Hematopoietic multipotent progenitor cell treated with erythropoietin and hydrocortisone succinate and interleukin-3 and kit ligand, for 6 days (in vitro differentiated cells): Measurements from ENCODE around the gene DEAF1.

ENCODE experiments used
- DNase-seq: peaks from one replicate; pipeline ENCODE4 v3.0.0-alpha.2; 2015

DEAF1 gene

DNA sequence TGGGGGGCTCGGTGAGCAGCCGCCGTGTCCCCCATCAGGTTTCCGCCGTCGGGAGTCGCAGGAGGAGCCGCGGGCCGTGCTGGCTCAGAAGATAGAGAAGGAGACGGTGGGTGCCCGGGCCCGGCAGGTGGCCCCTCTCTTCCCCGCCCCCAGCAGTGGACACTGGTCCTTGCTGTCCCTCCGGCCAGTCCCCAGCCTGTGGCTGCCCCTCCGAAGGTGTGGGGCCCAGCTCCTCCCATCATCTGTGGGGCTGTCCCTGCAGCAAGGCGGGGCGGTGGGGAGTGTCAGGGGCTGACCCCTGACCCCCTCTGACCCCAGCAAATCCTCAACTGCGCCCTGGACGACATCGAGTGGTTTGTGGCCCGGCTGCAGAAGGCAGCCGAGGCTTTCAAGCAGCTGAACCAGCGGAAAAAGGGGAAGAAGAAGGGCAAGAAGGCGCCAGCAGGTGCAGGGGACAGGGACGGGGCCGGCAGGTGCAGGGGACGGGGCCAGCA lies 26.3 kb upstream of the DEAF1 start:
- DNase-seq, result no peak

DNA sequence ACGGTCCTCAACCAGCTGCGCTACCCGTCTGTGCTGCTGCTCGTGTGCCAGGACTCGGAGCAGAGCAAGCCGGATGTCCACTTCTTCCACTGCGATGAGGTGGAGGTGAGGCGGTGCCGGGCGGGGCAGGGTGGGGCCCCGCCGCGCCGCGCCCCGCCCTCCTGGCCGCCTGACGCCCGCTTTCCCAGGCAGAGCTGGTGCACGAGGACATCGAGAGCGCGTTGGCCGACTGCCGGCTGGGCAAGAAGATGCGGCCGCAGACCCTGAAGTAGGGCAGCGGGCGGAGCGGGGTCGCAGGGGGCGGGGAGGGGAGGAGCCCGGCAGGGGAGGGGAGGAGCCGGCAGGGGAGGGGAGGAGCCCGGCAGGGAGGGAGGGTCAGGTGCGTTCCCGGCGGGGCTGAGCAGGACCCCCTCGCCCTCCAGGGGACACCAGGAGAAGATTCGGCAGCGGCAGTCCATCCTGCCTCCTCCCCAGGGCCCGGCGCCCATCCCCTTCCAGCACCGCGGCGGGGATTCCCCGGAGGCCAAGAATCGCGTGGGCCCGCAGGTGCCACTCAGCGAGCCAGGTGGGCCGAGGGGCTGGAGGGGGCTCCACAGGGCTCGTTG lies 25.7 kb upstream of the DEAF1 start:
- peak; percentile 46 for DNase-seq

DNA sequence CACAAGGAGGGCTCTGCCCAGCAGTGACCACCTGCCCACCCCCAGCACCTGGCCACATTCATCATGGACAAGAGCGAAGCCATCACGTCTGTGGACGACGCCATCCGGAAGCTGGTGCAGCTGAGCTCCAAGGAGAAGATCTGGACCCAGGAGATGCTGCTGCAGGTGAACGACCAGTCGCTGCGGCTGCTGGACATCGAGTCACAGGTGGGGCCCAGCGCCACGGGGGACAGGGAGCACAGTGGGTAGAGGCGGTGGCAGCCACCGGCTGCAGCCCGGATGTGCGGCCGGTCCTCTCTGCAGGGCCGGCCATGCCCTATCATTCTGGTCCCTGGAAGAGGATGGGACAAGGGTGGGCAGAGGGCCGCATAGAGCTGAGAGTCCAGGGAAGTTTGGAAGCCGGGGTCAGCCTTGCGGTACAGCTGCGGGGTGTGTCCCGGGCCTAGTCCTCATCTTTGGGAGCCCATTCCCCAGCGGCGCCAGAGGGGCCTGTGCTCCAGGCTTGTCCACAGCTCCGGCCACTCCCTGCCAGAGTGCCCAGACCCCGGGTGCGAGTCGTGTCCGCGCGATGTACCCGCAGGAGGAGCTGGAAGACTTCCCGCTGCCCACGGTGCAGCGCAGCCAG lies 25.1 kb upstream of the DEAF1 start:
- no peak for DNase-seq

DNA sequence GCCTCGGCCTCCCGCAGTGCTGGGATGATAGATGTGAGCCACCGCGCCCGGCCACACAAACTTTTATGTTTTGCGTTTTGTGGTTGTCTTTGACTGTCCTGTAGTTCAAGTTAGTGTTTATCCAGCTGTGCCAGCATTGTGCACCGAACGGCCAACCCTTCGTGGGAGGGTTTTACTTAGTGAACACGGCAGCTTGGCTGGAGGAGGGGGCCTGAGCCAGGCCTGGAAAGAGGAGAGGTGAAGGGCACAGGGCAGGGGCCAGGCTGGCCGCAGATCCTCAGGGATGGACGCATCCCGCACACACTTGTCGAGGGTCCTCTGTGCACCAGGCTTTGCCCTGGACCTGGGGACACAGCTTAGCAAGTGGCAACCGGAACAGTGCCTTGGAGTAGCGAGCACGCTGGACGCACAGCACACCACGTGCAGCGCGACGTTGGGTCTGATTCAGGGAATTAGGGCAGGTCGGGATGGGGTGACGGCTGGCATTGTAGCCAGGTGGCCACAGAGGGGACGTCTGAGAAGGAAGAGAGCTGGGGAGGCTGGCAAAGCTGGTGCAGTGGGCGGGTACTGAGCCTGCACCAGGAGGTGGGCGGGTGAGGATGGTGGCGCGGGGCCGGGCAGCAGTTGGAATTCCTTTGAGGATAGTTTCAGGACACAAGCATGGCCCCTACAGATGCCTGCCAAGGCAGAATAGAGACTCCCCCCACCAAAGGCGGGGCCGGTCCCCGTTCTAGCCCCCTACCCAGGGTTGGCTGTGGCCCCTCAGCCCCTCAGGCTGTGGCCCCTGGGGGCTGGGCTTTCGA lies 24.4 kb upstream of the DEAF1 start:
- no peak for DNase-seq

DNA sequence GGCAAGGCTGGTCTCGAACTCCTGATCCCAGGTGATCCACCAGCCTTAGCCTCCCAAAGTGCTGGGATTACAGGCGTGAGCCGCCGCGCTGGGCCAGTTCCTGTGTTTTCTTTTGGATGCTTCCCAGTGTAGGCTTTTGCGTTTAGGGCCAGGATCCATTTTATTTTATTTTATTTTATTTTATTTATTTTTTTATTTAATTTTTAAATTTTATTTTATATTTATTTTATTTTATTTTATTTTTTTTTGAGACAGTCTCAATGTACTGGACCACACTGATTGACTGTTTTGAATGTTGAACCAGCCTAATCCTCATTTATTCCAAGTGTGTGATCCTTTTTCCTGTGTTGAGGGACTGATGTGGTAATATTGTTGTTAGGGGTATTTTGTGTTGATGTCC lies 19.4 kb upstream of the DEAF1 start:
- DNase-seq, result no peak

DNA sequence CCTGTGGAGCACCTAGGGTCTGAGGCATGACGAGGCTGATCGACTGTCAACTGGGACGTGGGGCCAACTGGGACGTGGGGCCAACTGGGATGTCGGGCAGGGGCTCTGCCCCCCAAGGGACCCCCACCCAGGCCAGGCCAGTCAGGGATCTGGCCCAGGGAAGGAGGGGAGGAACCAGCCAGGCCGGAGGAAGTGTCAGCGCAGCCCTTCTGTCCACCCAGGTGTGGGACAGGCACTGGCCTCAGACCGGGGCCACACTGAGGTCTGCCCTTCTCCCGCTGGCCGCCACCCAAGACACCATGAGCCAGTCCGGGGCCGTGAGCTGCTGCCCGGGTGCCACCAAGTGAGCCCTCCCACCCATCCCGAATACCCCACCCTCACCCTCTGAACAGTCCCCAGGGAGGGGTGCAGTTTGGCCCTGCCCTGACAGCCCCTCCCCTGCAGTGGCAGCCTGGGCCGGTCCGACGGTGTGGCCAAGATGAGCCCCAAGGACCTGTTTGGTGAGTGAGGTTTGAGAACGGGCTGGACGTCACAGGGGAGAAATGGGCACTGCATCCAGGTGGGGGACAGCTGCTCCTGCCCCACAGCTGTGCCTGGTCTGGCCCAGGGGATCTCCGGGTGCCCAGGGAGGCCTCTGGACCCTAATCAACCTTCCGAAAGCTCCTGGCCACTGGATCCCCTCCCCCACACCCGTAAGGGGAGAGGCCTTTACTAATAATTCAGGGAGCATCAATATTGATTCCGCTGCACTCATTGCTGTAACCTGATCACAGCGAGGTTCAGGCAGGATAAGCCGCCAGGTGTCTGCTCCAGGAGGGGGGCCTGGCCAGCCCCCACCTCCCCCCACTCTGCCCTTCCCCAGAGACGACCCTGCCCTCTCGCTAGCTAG lies 14.3 kb upstream of the DEAF1 start:
- DNase-seq, result no peak

DNA sequence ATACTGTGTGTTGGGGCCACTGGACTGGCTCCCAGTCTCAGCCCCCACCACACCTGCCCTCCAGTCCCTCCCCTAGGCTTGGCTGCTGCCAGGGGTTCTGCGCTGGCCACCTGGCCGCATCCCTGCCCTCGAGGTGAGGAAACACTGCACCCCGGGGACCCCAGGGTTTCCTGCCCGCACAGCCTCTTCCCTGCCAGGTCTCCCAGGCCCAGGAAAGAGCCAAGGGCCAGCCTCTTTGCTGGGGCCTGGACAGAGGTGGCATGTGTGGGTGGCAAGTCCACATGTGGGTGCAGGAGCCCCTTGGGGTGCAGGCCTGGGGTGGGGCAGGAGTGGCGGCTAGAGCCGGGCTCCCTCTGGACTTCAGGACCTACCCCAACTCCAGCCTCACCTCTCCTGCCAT lies 13.5 kb upstream of the DEAF1 start:
- no peak for DNase-seq

DNA sequence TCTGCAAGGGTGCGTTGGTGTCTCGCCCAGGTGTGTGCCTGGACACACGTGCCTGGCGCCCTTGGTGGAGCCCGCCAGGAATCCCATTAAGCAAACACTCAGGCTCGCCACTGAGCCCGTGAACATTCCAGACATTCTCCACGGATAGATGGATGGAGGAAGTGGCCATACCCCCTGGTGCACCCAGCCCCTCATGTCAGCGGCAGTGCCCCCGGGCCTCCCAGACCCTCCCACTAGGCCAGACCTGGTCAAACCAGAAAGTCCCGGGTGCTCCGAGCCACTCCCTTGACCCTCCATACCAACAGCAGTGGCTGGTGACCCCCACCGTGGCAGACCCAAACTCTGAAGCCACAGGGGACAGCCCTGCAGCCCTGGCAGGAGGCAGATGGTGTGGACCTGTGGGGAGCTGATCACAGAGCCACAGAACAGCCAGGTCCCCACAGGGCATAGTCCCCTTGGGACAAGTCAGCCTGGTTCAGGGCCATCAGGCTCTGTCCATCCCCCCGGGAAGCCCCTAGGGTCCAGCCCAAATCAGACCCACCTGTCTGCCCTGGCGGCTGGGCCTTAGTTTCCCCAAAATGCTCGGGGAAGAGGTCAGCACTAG lies 12.9 kb upstream of the DEAF1 start:
- no peak for DNase-seq

DNA sequence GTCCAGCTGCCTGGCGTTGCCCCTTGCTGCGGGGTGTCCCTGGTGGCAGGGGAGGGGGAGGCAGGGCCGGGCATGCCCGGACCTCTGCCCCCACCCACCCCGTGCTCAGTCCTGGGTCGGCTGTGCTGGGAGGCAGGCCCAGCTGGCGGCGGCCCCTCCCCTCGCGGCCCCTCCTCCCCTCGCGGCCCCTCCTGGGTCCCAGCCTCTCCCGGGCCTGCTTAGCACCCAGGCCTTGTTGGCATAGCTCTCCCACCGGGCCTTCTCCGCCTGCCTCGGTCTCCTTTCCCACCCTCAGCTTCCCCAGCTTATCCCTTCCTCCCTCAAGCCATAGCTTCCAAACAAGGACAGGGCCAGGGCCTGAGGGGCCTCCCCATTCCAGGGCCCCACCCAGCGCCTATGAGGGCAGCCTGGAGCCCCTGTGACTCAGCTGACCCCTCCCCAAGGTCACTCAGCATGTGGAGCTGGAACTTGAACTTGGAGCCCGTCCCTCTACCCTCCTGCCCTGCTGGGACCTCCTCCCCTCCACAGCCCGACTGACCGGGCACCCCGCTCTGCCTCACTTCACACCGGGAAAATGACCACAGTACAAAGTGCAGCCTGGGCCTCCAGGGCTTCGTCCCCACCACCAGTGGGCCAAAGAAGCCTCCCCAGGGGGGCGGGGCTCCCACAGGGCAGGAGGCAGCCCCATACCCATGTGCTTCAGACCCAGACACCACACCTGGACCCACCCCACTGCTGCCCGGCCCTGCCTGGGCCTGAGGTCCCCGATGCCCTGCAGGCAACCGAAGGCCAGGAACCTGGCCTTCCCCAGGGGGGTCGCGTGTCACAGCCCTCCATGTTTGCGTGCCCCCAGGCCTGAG lies 12.2 kb upstream of the DEAF1 start:
- DNase-seq, result no peak

DNA sequence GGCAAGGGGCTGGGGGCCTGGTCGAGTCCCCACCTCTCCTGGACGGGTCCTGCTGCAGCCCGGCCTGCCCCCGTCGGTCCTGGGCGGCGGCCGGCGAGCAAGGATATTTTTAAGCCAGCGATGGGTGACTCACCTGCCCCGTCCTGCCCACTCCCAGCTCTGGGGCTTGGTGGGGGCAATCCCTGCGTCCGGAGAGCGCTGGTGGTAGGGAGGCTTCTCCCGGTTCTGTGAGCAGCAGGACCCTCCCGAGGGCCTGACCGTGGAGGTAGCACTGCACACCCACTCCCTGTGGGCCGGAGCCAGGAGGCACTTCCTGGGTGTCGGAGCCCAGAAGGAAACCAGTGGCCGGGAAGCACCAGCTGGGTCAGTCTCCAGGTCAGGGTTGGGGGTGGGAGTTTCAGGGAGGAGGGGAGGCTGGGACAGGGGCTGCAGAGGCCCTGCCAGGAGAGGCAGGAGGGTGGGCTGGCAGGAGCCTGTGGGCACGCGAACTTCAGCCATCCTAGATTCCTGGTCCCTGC lies 11.5 kb upstream of the DEAF1 start:
- no peak for DNase-seq

DNA sequence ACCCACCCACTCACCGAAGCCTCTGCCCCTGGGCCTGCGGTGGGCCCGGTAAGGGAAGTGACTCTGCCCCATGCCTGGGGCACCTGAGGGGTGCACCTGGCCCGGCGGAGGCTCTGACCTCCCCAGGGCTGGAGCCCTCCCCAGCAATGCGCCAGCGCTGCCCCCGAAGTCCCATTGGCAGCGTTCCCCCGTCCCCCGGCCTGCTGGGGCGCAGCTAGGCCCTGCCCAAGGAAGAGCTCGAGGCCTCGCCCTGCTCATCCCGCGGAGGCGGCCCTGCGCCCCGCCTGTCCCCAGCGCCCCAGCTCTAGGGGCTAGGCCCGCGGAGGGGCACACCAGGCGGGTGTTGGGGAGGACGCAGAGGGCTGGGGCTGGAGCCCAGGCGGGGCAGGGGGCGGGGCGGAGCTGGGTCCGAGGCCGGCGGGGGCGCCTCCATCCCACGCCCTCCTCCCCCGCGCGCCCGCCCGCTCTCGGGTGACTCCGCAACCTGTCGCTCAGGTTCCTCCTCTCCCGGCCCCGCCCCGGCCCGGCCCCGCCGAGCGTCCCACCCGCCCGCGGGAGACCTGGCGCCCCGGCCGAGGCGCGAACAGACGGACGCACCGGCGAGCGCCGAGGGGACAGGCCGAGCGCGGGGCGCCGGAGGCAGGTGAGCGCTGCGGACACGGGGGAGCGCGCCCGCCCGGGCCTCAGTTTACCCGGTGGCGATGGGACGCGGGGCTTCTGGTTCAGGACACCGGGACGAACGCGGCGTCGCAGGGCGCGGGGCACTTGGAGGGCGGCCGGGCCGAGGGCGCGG lies 10.8 kb upstream of the DEAF1 start, which contains the start of gene EPS8L2:
Gene EPS8L2, plus strand, starts transcription at position 586 of the 793 bp plus-strand sequence. CDS start 3,177 bp downstream, outside the sequence.
- DNase-seq, result no peak

DNA sequence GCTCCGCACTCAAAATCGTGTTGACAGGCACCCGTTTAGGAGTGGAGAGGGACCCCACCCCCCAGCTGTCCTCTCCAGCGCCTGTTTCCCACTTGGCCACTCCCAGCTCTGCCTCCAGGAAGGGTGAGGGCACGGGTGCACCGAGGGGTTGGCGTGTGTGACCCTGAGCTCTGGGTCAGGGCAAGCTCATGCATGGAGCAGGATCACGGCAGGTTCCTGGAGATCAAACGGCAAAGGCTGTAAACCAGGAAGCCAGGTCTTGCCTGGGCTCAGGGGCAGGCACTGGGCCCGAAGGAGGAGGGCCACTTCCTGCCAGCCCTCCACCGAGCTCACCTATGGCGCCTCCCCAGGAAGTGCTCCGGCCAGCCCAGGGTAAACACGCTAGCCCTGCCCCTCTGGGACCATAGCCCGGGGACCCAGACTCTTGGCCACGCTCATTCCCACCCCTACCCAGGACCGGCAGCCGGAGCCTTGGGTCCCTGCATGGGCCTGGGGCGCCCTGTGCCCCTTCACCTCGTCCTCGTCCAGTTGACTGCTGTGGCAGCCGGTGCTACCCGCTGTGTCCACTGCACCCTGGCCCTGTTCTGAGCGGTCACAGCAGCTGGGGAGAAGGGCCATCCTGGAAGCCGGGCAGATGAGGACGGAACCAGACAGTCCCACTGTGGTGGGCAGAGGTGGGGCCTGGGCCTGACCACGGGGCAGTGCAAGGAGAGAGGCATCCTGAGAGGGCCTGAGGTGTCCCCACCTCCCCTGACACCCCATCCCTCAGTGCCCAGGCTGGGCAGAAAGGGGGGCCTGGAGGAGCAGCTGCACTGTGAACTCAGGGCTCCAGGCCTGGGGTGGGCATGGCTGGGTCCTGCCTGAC lies 10.0 kb upstream of the DEAF1 start:
- no peak for DNase-seq

DNA sequence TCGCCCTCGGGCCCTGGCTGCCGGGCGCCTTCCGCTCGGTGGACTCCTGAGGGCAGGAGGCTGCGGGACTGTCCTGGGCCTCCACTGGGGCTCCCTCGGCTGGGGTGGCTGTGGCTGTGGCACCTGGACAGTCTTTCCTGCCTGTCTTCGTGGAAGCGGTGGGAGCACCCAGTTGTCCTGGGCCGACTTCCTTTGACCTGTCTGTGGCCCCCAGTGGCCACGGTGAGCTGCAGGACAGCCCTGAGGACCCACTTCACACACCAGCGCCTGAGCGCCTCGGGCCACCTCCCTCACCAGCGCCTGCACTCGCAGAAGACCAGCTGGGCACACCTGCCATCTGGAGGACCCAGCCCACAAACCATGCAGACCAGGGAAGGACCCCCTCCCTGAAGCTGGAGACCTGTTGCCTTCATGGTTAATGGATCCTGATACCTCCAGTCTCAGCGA lies 9.2 kb upstream of the DEAF1 start:
- no peak for DNase-seq

DNA sequence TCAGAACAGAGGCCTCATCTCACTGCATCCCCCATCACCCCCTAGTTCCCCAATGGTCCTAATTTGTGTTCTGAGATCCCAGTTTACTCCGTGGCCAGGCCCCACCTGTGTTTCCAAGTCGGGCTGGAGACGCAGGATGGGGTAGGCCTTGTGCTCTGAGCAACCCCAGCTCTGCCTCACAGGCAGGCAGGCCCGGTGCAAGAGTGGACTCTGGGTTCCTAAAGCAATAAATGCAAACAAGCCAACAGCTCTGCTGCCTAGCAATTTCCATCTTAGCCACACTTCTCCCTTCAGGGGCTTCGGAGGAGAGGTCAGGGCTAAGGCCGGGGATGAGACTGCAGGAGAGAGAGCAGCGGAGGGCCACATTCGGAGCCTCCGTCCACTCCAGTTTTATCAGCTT lies 8.5 kb upstream of the DEAF1 start:
- DNase-seq, result no peak

DNA sequence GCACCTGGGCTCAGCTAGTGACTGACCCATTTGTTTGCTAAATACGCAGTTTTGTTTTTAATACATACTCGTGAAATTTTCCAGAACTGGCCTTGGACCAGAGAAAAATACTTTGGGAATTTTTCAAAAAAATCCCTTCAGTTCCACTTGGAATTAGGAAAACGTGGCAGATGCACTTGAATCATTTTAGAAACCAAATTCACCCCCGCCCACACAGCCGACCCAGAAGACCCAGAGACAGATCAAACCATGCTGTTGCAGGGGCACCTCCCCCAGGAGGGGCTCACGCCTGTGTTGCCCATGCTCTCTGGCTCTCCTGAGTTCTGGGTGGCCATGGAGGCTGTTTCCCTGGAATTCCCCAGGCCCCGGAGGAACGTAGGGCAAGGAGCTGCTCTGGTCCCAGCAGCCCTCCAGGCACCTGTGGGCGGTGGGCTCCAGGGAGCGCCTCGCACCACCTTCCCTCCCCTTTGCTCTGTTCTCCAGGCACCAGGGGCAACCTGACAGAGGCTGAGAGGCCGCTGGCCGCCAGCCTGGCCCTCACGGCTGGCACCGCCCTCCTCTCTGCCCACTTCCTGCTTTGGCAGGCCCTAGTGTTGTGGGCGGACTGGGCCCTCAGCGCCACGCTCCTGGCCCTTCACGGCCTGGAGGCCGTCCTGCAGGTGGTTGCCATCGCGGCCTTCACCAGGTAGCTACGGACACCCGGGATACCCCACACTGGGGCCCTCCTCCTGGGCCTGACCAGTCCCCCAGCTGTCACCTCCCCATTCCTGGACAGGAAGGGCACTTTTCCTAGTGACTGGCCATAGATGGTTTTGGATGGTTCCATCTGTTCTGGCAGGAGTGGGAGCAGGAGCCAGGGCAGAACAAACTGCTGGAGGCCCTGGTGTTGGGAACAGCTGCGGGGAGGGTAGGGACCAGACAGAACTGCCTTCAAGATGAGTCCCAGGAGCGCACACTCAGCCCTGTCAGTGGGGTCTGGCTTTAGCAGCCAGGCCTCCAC lies 7.7 kb upstream of the DEAF1 start:
- peak; percentile 67 for DNase-seq

DNA sequence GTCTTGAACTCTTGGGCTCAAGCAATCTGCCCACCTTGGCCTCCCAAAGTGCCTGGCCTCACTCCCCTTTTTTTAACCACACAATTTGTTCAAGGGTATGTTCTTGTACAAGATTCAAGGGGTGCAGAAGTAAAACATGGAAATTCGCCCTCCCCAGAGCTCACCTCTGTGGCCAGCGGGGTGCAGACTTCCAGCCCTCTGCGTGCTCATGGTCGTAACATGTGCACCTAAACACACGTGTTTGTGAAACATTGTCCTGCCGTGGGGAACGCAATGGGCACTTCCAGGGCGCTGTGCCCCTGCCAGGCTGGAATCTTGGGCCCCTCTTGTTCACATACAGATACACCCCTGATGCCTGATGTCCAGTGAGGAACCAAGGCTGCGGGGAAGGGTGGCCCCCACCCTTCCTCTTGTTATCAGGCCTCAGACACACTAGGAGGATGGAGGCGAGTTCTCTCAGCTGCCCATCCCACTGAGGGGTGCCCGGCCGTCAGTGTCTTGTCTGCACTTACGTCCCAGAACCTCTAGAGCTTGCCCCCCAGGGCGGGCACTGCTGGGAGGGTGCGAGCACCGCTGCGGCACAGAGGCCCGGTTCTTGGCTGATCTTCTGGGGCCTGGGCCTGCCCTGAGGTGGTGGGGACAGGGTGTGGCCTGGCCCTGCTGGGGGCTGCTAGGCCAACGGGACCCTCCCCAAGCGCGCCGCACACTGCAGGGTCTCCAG lies 6.9 kb upstream of the DEAF1 start:
- peak; percentile 58 for DNase-seq

DNA sequence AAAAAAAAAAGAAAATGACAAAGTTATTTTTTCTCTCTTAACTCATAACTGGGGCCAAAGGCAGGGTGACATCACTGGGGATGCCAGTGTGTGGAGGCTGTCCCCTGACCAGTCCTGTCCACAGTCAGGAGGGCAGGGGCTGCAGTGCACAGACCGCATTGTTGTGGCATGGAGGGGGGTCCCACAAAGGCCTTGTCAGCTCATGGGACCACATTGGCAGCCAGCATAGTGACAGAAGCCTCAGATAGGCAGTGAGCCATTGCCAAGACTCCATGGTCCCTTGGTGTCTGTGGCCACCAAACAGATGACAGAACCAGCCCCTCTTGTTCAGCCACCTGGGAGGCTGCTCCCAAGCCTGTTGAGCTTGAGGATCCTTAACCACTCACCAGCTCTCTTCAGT lies 4.7 kb upstream of the DEAF1 start:
- DNase-seq, result no peak
